AG09309 (cell line): ENCODE measurements around the gene RIMS3.
A peak's percentile ranks its signal among the peaks of the same experiment; 100 is the strongest.

ENCODE experiments used
- DNase-seq: peaks from one replicate; pipeline ENCODE4 v3.0.0-alpha.2; 2010; ENCODE audit warnings: low read depth
- H3K4me3 ChIP-seq: 2 replicates; pipeline ENCODE4 v1.5.1; 2011; ENCODE audit warnings: mild to moderate bottlenecking, low read depth, low read length, moderate library complexity; ENCODE audit not compliant: control insufficient read depth
- CTCF ChIP-seq: IDR thresholded peaks from 2 replicates; pipeline ENCODE4 v1.5.1; 2011; ENCODE audit warnings: mild to moderate bottlenecking, low read depth, low read length, inconsistent platforms; ENCODE audit not compliant: insufficient read depth, control insufficient read depth; ENCODE audit errors: missing control alignments

RIMS3 gene

GRCh38 chr1:40679165-40679953 lies 13.9 kb upstream of the RIMS3 start:
- H3K4me3 ChIP-seq = no peak overlapping the region
- no peak for DNase-seq
- no peak for TF ChIP-seq CTCF

GRCh38 chr1:40676501-40676900 lies 11.0 kb upstream of the RIMS3 start:
- DNase-seq = no peak
- TF ChIP-seq CTCF = no peak
- no peak overlapping the region for H3K4me3 ChIP-seq

- TF ChIP-seq CTCF = no peak
- no peak overlapping the region for H3K4me3 ChIP-seq
- DNase-seq = no peak
These were observed 8.0 kb upstream of the RIMS3 start for GRCh38 chr1:40673452-40673851.

- H3K4me3 ChIP-seq = no peak overlapping the region
- TF ChIP-seq CTCF = peak; percentile 92
- no peak for DNase-seq
These were observed 3.5 kb upstream of the RIMS3 start for GRCh38 chr1:40668769-40669525.

- TF ChIP-seq CTCF = no peak
- no peak overlapping the region for H3K4me3 ChIP-seq
- no peak for DNase-seq
These were observed 691 bp downstream of the RIMS3 start for GRCh38 chr1:40664791-40665190.

GRCh38 chr1:40664167-40664537 lies 1.3 kb downstream of the RIMS3 start:
- DNase-seq = no peak
- no peak for TF ChIP-seq CTCF
- H3K4me3 ChIP-seq = no peak overlapping the region
